GM21367 (cell line): ENCODE data around the gene COQ8A.
"Not testable (repeated sequence)": the region's sequence is repeated elsewhere in the genome, so short reads cannot be mapped to it uniquely, and the experiment has no call there.

Experiments
- ATAC-seq: cut with Tn5 transposase; IDR thresholded peaks from one replicate; pipeline ENCODE4 v1.9.1; 2021; ENCODE audit not compliant: unreplicated experiment

COQ8A gene

GRCh38 chr1:226951286-226952117 lies 11.4 kb downstream of the COQ8A start:
- no peak for ATAC-seq

- ATAC-seq: no peak
Observed at GRCh38 chr1:226952118-226952441, 12.0 kb downstream of the COQ8A start.

GRCh38 chr1:226953175-226953800 lies 13.2 kb downstream of the COQ8A start:
- ATAC-seq: no peak

- ATAC-seq: no peak
Observed at GRCh38 chr1:226954337-226954736, 14.2 kb downstream of the COQ8A start.

GRCh38 chr1:226954777-226955176 lies 14.7 kb downstream of the COQ8A start:
- no peak for ATAC-seq

GRCh38 chr1:226955857-226956256 lies 15.8 kb downstream of the COQ8A start:
- not testable (repeated sequence) for ATAC-seq

GRCh38 chr1:226956942-226957713 lies 17.0 kb downstream of the COQ8A start:
- ATAC-seq: no peak

- ATAC-seq: no peak
Observed at GRCh38 chr1:226957714-226958113, 17.6 kb downstream of the COQ8A start.

GRCh38 chr1:226958300-226958699 lies 18.2 kb downstream of the COQ8A start:
- no peak for ATAC-seq

GRCh38 chr1:226960256-226960655 lies 20.2 kb downstream of the COQ8A start:
- ATAC-seq: no peak

- no peak for ATAC-seq
Observed at GRCh38 chr1:226960944-226961765, 21.1 kb downstream of the COQ8A start.

GRCh38 chr1:226962421-226963391 lies 22.6 kb downstream of the COQ8A start:
- no peak for ATAC-seq

GRCh38 chr1:226964068-226964425 lies 24.0 kb downstream of the COQ8A start:
- ATAC-seq: no peak

- no peak for ATAC-seq
Observed at GRCh38 chr1:226964611-226965486, 24.8 kb downstream of the COQ8A start.

GRCh38 chr1:226965581-226966440 lies 25.7 kb downstream of the COQ8A start:
- no peak for ATAC-seq

- ATAC-seq: no peak
Observed at GRCh38 chr1:226966683-226967082, 26.6 kb downstream of the COQ8A start.

- no peak for ATAC-seq
Observed at GRCh38 chr1:226967665-226968064, 27.6 kb downstream of the COQ8A start.

GRCh38 chr1:226971765-226972164 lies 31.7 kb downstream of the COQ8A start:
- ATAC-seq: no peak
